GM23338 (cell line): ENCODE measurements around the gene AGAP1. TPM values are rescaled to one million over a fixed set of nuclear protein-coding genes. Genes with fewer than 3 reads are reported as not detected.

Experiments used
- ATAC-seq: fragments of 200-7000 bp; cut with Tn5 transposase; 3 replicates; pipeline ENCODE4 v1.9.1; 2020
- DNase-seq: peaks from one replicate; pipeline ENCODE4 v3.0.0-alpha.2; 2015; ENCODE audit warnings: low spot score
- H2AFZ ChIP-seq: fragments of 200-600 bp; sonication (generic); 2 replicates; pipeline ENCODE4 v1.8.0; 2016; ENCODE audit warnings: antibody characterized with exemption, mild to moderate bottlenecking, moderate library complexity
- H3F3A ChIP-seq: fragments of 200-600 bp; sonication (generic); replicated peaks from 2 replicates; pipeline ENCODE4 v1.8.0; 2017; ENCODE audit warnings: antibody characterized with exemption, mixed run types, low read depth
- H3K27ac ChIP-seq: fragments of 200-600 bp; sonication (generic); 2 replicates; pipeline ENCODE4 v1.6.1; 2016; ENCODE audit warnings: low read depth
- H3K27me3 ChIP-seq: fragments of 200-600 bp; sonication (generic); 2 replicates; pipeline ENCODE4 v1.8.0; 2016; ENCODE audit warnings: mild to moderate bottlenecking, mixed run types, moderate library complexity; ENCODE audit not compliant: insufficient read depth
- H3K36me3 ChIP-seq: fragments of 200-600 bp; sonication (generic); 2 replicates; pipeline ENCODE4 v1.8.0; 2016; ENCODE audit warnings: mild to moderate bottlenecking; ENCODE audit not compliant: insufficient read depth
- H3K4me1 ChIP-seq: fragments of 200-600 bp; sonication (generic); 2 replicates; pipeline ENCODE4 v1.8.0; 2016; ENCODE audit warnings: mild to moderate bottlenecking, moderate library complexity; ENCODE audit not compliant: insufficient read depth
- H3K4me2 ChIP-seq: fragments of 200-600 bp; sonication (generic); 2 replicates; pipeline ENCODE4 v1.7.1; 2017; ENCODE audit warnings: mixed run types
- H3K4me3 ChIP-seq: fragments of 200-600 bp; sonication (generic); 2 replicates; pipeline ENCODE4 v1.6.1; 2016; ENCODE audit warnings: mixed run types
- H3K79me2 ChIP-seq: fragments of 200-600 bp; sonication (generic); replicated peaks from 2 replicates; pipeline ENCODE4 v1.8.0; 2017; ENCODE audit warnings: mild to moderate bottlenecking; ENCODE audit not compliant: insufficient read depth
- H3K9me2 ChIP-seq: fragments of 200-600 bp; sonication (generic); 2 replicates; pipeline ENCODE4 v1.8.0; 2017; ENCODE audit not compliant: insufficient read depth
- H4K20me1 ChIP-seq: fragments of 200-600 bp; sonication (generic); replicated peaks from 2 replicates; pipeline ENCODE4 v1.8.0; 2017; ENCODE audit warnings: mild to moderate bottlenecking; ENCODE audit not compliant: insufficient read depth
- H3K27ac Mint-ChIP-seq: 2 replicates; pipeline ENCODE4 v1.8.0; 2020; ENCODE audit warnings: inconsistent platforms, mild to moderate bottlenecking, moderate library complexity, mixed read lengths
- H3K27me3 Mint-ChIP-seq: 3 replicates; pipeline ENCODE4 v1.8.0; 2022; ENCODE audit warnings: low read depth, mild to moderate bottlenecking, moderate library complexity, mixed read lengths, inconsistent platforms; ENCODE audit not compliant: insufficient read depth, poor library complexity
- H3K36me3 Mint-ChIP-seq: 3 replicates; pipeline ENCODE4 v1.8.0; 2021; ENCODE audit warnings: low read depth, mild to moderate bottlenecking, inconsistent platforms, moderate library complexity, mixed read lengths
- H3K4me1 Mint-ChIP-seq: 3 replicates; pipeline ENCODE4 v1.8.0; 2020; ENCODE audit warnings: mild to moderate bottlenecking, inconsistent platforms, mixed read lengths
- H3K4me3 Mint-ChIP-seq: 3 replicates; pipeline ENCODE4 v1.8.0; 2021; ENCODE audit warnings: moderate library complexity, mild to moderate bottlenecking, inconsistent platforms, mixed read lengths
- H3K9me3 Mint-ChIP-seq: 3 replicates; pipeline ENCODE4 v1.8.0; 2020; ENCODE audit warnings: moderate library complexity, mild to moderate bottlenecking, inconsistent platforms, mixed read lengths
- CREB1 ChIP-seq: fragments of 250-450 bp; sonication (Bioruptor Pico); IDR thresholded peaks from 2 replicates; pipeline ENCODE4 v1.5.0; 2020; ENCODE audit warnings: low read depth, mild to moderate bottlenecking, moderate library complexity
- CTCF ChIP-seq, 2 experiments: fragments of 200-600 bp in 1 of 2; sonication (generic) in 1 of 2; conservative IDR thresholded peaks; 2 replicates each; pipeline versions ENCODE4 v1.5.1 to v1.6.1; 2016 to 2017; ENCODE audit warnings: antibody characterized with exemption in 2 of 2, low read depth in 2 of 2, mild to moderate bottlenecking in 2 of 2, moderate library complexity in 1 of 2
- ETS1 ChIP-seq: IDR thresholded peaks from 2 replicates; pipeline ENCODE4 v1.6.1; 2016; ENCODE audit warnings: antibody characterized with exemption
- EZH2 ChIP-seq: fragments of 200-600 bp; sonication (generic); IDR thresholded peaks from one replicate; pipeline ENCODE4 v1.8.0; 2017; ENCODE audit warnings: antibody characterized with exemption, mild to moderate bottlenecking, low read depth; ENCODE audit not compliant: unreplicated experiment
- EZH2phosphoT487 ChIP-seq: fragments of 200-600 bp; sonication (generic); IDR thresholded peaks from one replicate; pipeline ENCODE4 v1.8.1; 2018; ENCODE audit warnings: antibody characterized with exemption; ENCODE audit not compliant: unreplicated experiment
- JUNB ChIP-seq: IDR thresholded peaks from one replicate; pipeline ENCODE4 v1.6.1; 2016; ENCODE audit warnings: antibody characterized with exemption; ENCODE audit not compliant: unreplicated experiment
- NANOG ChIP-seq: IDR thresholded peaks from 2 replicates; pipeline ENCODE4 v1.6.1; 2016; ENCODE audit warnings: antibody characterized with exemption, borderline replicate concordance
- POLR2AphosphoS5 ChIP-seq: IDR thresholded peaks from 2 replicates; pipeline ENCODE4 v1.6.1; 2016; ENCODE audit warnings: antibody characterized with exemption, low read depth
- REST ChIP-seq: IDR thresholded peaks from one replicate; pipeline ENCODE4 v1.6.1; 2018; ENCODE audit warnings: antibody characterized with exemption; ENCODE audit not compliant: unreplicated experiment
- STAT1 ChIP-seq: IDR thresholded peaks from one replicate; pipeline ENCODE4 v1.6.1; 2016; ENCODE audit warnings: antibody characterized with exemption; ENCODE audit not compliant: unreplicated experiment
- ZNF114 ChIP-seq: fragments of 250-450 bp; sonication (Bioruptor Pico); IDR thresholded peaks from 2 replicates; pipeline ENCODE4 v1.5.0; 2020; ENCODE audit warnings: mild to moderate bottlenecking, moderate library complexity
- ZNF331 ChIP-seq: fragments of 250-450 bp; sonication (Bioruptor Pico); IDR thresholded peaks from 2 replicates; pipeline ENCODE4 v1.5.0; 2020; ENCODE audit warnings: low read depth, mild to moderate bottlenecking, moderate library complexity
- ZNF462 ChIP-seq: fragments of 250-450 bp; sonication (Bioruptor Pico); IDR thresholded peaks from 2 replicates; pipeline ENCODE4 v1.5.0; 2020; ENCODE audit warnings: mild to moderate bottlenecking, moderate library complexity
- polyA plus RNA-seq: library from polyadenylated mRNA; unstranded; fragments of >200 nt; fragmentation: Nextera tagmentation; extraction: Ambion mirVana; gene quantifications from 2 replicates; pipeline ENCODE4 v1.2.1, GENCODE V29; 2016
- total RNA-seq: library from RNA; depleted of rRNA; stranded (reverse); fragments of >200 nt; shearing (Covaris generic); gene quantifications from 2 replicates; pipeline ENCODE4 v1.2.3, GENCODE V29; 2014

AGAP1 gene
- total and polyA plus RNA-seq, 2 experiments from 2014 or later: 13.3 to 27.9 TPM

- no peak for TF ChIP-seq CREB1
- TF ChIP-seq NANOG: no peak
- TF ChIP-seq JUNB: no peak
- TF ChIP-seq ZNF331 (CRISPR knock-in tag): no peak
- no peak for TF ChIP-seq ETS1
- no peak for TF ChIP-seq EZH2
- TF ChIP-seq STAT1: no peak
- TF ChIP-seq CTCF (conservative IDR thresholded peaks at IDR 0.05; ENCODE audit: low read depth in 2 of 2): no peak
- no peak for TF ChIP-seq ZNF462 (CRISPR knock-in tag)
- TF ChIP-seq POLR2AphosphoS5: no peak
- no peak for TF ChIP-seq REST
- TF ChIP-seq EZH2phosphoT487: no peak
- TF ChIP-seq ZNF114 (CRISPR knock-in tag): no peak
- H3K27ac Mint-ChIP-seq: no peak overlapping the region
- H3K36me3 Mint-ChIP-seq: peaks cover 10% of the 10 kb centered on the region
- Histone ChIP-seq H3K9me2 (no peaks in the 10 kb centered on the region), H3K27me3 (no peaks in the 10 kb centered on the region), H3K4me1 (peaks cover 32% of the 10 kb centered on the region), H3K4me3 (no peak overlapping the region), H4K20me1 (no peaks in the 10 kb centered on the region), H3K79me2 (no peaks in the 10 kb centered on the region), H3F3A (no peaks in the 10 kb centered on the region), H3K36me3 (no peaks in the 10 kb centered on the region), H2AFZ (no peak overlapping the region), H3K27ac (no peak overlapping the region), H3K4me2 (no peak overlapping the region)
- peaks cover 31% of the 10 kb centered on the region for H3K4me1 Mint-ChIP-seq
- H3K4me3 Mint-ChIP-seq: no peak overlapping the region
- ATAC-seq: no peak
- DNase-seq: no peak
- H3K9me3 Mint-ChIP-seq: no peaks in the 10 kb centered on the region; the same call in 2 of the 3 replicates
- H3K27me3 Mint-ChIP-seq: peaks cover 3% of the 10 kb centered on the region
These were observed 584.7 kb downstream of the AGAP1 start for GRCh38 chr2:236078297-236079255.
